WTC11 (cell line): ENCODE results near the gene PCAT6. TPM values are rescaled to one million over a fixed set of nuclear protein-coding genes. Genes with fewer than 3 reads are reported as not detected.
A peak's percentile ranks its signal among the peaks of the same experiment; 100 is the strongest.

Experiments
- ATAC-seq: fragments of 200-7000 bp; cut with Tn5 transposase; 2 replicates; pipeline ENCODE4 v1.10.0; 2021; ENCODE audit warnings: mild to moderate bottlenecking, moderate library complexity
- CTCF ChIA-PET: fragments of 300-600 bp; sonication (Branson Sonifier 250); formaldehyde crosslinking; loops from one replicate; lab custom pipeline; 2021; ENCODE audit warnings: antibody characterized with exemption; lab: Charles Lee
- POLR2A ChIA-PET: fragments of 350-600 bp; sonication (Branson Sonifier 250); formaldehyde crosslinking; loops from one replicate; lab custom pipeline; 2021; ENCODE audit warnings: antibody characterized with exemption; lab: Charles Lee
- DNase-seq: peaks from one replicate; pipeline ENCODE4 v3.0.0; 2021; ENCODE audit warnings: low spot score
- H3K27ac Mint-ChIP-seq: 2 replicates; pipeline ENCODE4 v1.8.0; 2021; ENCODE audit warnings: mixed read lengths
- H3K27me3 Mint-ChIP-seq: 2 replicates; pipeline ENCODE4 v1.8.0; 2021; ENCODE audit warnings: low read depth, mild to moderate bottlenecking, moderate library complexity, mixed read lengths
- H3K36me3 Mint-ChIP-seq: 2 replicates; pipeline ENCODE4 v1.8.0; 2021; ENCODE audit warnings: mixed read lengths
- H3K4me1 Mint-ChIP-seq: 2 replicates; pipeline ENCODE4 v1.8.0; 2022; ENCODE audit warnings: mixed read lengths
- H3K4me3 Mint-ChIP-seq: 2 replicates; pipeline ENCODE4 v1.8.0; 2021; ENCODE audit warnings: mild to moderate bottlenecking, moderate library complexity, mixed read lengths
- H3K9me3 Mint-ChIP-seq: 2 replicates; pipeline ENCODE4 v1.8.0; 2021; ENCODE audit warnings: mixed read lengths
- CDX4 ChIP-seq: fragments of 250-450 bp; sonication (Bioruptor Pico); IDR thresholded peaks from 2 replicates; pipeline ENCODE4 v1.9.0; 2021; ENCODE audit warnings: moderate library complexity, mild to moderate bottlenecking, inconsistent platforms, borderline replicate concordance
- CTCF ChIP-seq: fragments of 200-600 bp; IDR thresholded peaks from 2 replicates; pipeline ENCODE4 v1.8.0; 2022; ENCODE audit warnings: antibody characterized with exemption
- E2F5 ChIP-seq: sonication (generic); formaldehyde crosslinking; IDR thresholded peaks from 2 replicates; pipeline ENCODE4 v1.8.1; 2022; ENCODE audit warnings: mild to moderate bottlenecking, moderate library complexity, missing genetic modification reagents
- FOXP4 ChIP-seq: sonication (generic); formaldehyde crosslinking; IDR thresholded peaks from 2 replicates; pipeline ENCODE4 v1.8.0; 2022; ENCODE audit warnings: mild to moderate bottlenecking, missing genetic modification reagents
- HMGXB4 ChIP-seq: sonication (generic); formaldehyde crosslinking; IDR thresholded peaks from 2 replicates; pipeline ENCODE4 v1.8.1; 2023; ENCODE audit warnings: mild to moderate bottlenecking, moderate library complexity, missing genetic modification reagents
- JUN ChIP-seq: sonication (generic); formaldehyde crosslinking; IDR thresholded peaks from 2 replicates; pipeline ENCODE4 v1.8.0; 2023; ENCODE audit warnings: mild to moderate bottlenecking, missing genetic modification reagents
- PREB ChIP-seq: sonication (generic); formaldehyde crosslinking; IDR thresholded peaks from 2 replicates; pipeline ENCODE4 v1.8.1; 2022; ENCODE audit warnings: mild to moderate bottlenecking, missing genetic modification reagents, moderate library complexity, borderline replicate concordance
- SOX15 ChIP-seq: fragments of 250-450 bp; sonication (Bioruptor Pico); IDR thresholded peaks from 2 replicates; pipeline ENCODE4 v1.9.0; 2021; ENCODE audit warnings: mild to moderate bottlenecking
- TEAD4 ChIP-seq: sonication (generic); formaldehyde crosslinking; IDR thresholded peaks from 2 replicates; pipeline ENCODE4 v1.8.0; 2022; ENCODE audit warnings: mild to moderate bottlenecking, missing genetic modification reagents
- ZNF121 ChIP-seq: sonication (generic); formaldehyde crosslinking; IDR thresholded peaks from 2 replicates; pipeline ENCODE4 v1.8.0; 2023; ENCODE audit warnings: missing genetic modification reagents
- ZNF416 ChIP-seq: fragments of 250-450 bp; sonication (Bioruptor Pico); IDR thresholded peaks from 2 replicates; pipeline ENCODE4 v1.9.0; 2021; ENCODE audit warnings: mild to moderate bottlenecking, inconsistent platforms
- ZSCAN18 ChIP-seq: fragments of 250-450 bp; sonication (Bioruptor Pico); IDR thresholded peaks from 2 replicates; pipeline ENCODE4 v2.1.2; 2022; ENCODE audit warnings: mild to moderate bottlenecking, moderate library complexity
- total RNA-seq: library from RNA; stranded (reverse); gene quantifications from 3 replicates; pipeline ENCODE4 v1.2.3, GENCODE V29; 2021

PCAT6 gene
- total RNA-seq, 1 experiment from 2014 or later, result 11.7 TPM

GRCh38 chr1:202788800-202789199 is 22.0 kb upstream of the PCAT6 start:
- peaks cover 6% of the 10 kb centered on the region for H3K36me3 Mint-ChIP-seq
- no peak for TF ChIP-seq CTCF
- no peak for TF ChIP-seq JUN (CRISPR knock-in tag)
- TF ChIP-seq ZNF416 (CRISPR knock-in tag), result no peak
- TF ChIP-seq FOXP4 (CRISPR knock-in tag), result no peak
- TF ChIP-seq ZNF121 (CRISPR knock-in tag), result no peak
- no peak for TF ChIP-seq E2F5 (CRISPR knock-in tag)
- no peak for TF ChIP-seq ZSCAN18
- no peak for TF ChIP-seq CDX4 (CRISPR knock-in tag)
- TF ChIP-seq, all 79 proteins: peak for 0
- peaks cover 43% of the 10 kb centered on the region for H3K4me1 Mint-ChIP-seq
- H3K27ac Mint-ChIP-seq, result no peak overlapping the region
- DNase-seq (no peak), ATAC-seq (no peak)
- ChIA-PET POLR2A (no interaction called here), CTCF (no interaction called here)
- H3K9me3 Mint-ChIP-seq, result no peaks in the 10 kb centered on the region
- H3K27me3 Mint-ChIP-seq, result no peaks in the 10 kb centered on the region
- no peak overlapping the region for H3K4me3 Mint-ChIP-seq

GRCh38 chr1:202791077-202791747 is 19.5 kb upstream of the PCAT6 start:
- ChIA-PET POLR2A (no interaction called here), CTCF (no interaction called here)
- Mint-ChIP-seq H3K9me3 (no peaks in the 10 kb centered on the region), H3K36me3 (peaks cover 6% of the 10 kb centered on the region), H3K27me3 (no peaks in the 10 kb centered on the region), H3K27ac (0 out of 2 replicates have a peak overlapping the region, but pooled peaks have one; percentile 26), H3K4me1 (peaks cover 44% of the 10 kb centered on the region), H3K4me3 (no peak overlapping the region)
- TF ChIP-seq PREB (CRISPR knock-in tag) (no peak), SOX15 (no peak), HMGXB4 (CRISPR knock-in tag) (no peak), TEAD4 (CRISPR knock-in tag) (no peak)
- no peak for ATAC-seq
- DNase-seq, result no peak
